C4-2B (cell line): Measurements from ENCODE around the gene ZNF467.

Experiments
- CTCF ChIP-seq: fragments of 450-650 bp; conservative IDR thresholded peaks from 2 replicates; pipeline ENCODE4 v1.5.1; 2017; ENCODE audit warnings: mild to moderate bottlenecking
- ZFX ChIP-seq: fragments of 450-650 bp; IDR thresholded peaks from 2 replicates; pipeline ENCODE4 v1.6.1; 2017

DNA sequence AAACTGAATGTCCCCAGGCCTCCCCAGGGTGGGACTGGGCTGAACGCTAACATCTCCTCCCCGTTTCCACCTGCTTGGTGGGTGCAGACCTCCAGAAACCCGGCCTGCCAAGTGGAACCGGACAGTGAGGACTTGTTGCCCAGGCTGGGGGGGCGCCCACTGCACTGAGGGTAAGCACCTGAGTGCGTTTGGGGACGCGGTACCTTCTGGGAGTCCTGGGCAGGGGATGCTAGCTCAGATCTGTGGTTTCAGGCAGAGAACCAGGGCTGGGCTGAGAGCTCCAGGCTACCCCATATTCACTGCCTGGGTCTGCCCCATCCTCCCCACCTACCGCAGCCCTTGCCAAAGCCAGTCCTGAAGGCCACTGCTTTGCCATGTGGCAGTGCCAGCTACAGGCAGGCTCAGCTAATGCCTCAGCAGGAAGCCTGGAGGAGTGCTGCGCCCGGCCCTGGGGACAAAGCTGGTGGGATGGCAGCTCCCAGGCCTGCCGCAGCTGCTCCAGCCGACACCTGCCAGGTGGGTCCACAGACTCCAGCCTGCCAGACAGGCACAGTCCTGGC, 3.5 kb upstream of the ZNF467 start:
- TF ChIP-seq CTCF: no peak
- no peak for TF ChIP-seq ZFX
